HepG2 (cell line): Measurements from ENCODE around the gene MAPK11. TPM values are rescaled to one million over a fixed set of nuclear protein-coding genes. Genes with fewer than 3 reads are reported as not detected.

Source experiments
- E2F5 ChIP-seq: sonication (generic); formaldehyde crosslinking; conservative IDR thresholded peaks from 2 replicates; pipeline ENCODE4 v1.4.0; 2020; ENCODE audit warnings: missing genetic modification reagents
- GTF2F1 ChIP-seq: fragments of 150-350 bp; IDR thresholded peaks from 2 replicates; pipeline ENCODE4 v1.6.1; 2014; ENCODE audit warnings: low read length
- KLF11 ChIP-seq: IDR thresholded peaks from 2 replicates; pipeline ENCODE4 v1.6.1; 2016; ENCODE audit warnings: missing compliant biosample characterization
- MXD4 ChIP-seq: IDR thresholded peaks from 2 replicates; pipeline ENCODE4 v1.6.1; 2016; ENCODE audit warnings: mild to moderate bottlenecking, missing biosample characterization, missing genetic modification reagents
- RBFOX2 ChIP-seq: fragments of 200-400 bp; formaldehyde crosslinking; IDR thresholded peaks from 2 replicates; pipeline ENCODE4 v1.6.1; 2017; ENCODE audit warnings: low read depth, mild to moderate bottlenecking, low read length
- RCOR2 ChIP-seq: IDR thresholded peaks from 2 replicates; pipeline ENCODE4 v1.6.1; 2016; ENCODE audit warnings: missing biosample characterization, missing genetic modification reagents
- SIN3B ChIP-seq: fragments of 150-350 bp; IDR thresholded peaks from 2 replicates; pipeline ENCODE4 v1.6.1; 2014; ENCODE audit warnings: low read length
- SMAD1 ChIP-seq: sonication (generic); formaldehyde crosslinking; IDR thresholded peaks from 2 replicates; pipeline ENCODE4 v1.4.0; 2020; ENCODE audit warnings: missing genetic modification reagents, low read depth, mild to moderate bottlenecking, borderline replicate concordance
- TEAD2 ChIP-seq: sonication (generic); formaldehyde crosslinking; IDR thresholded peaks from 2 replicates; pipeline ENCODE4 v1.9.0; 2021; ENCODE audit warnings: missing genetic modification reagents
- UBTF ChIP-seq: sonication (generic); formaldehyde crosslinking; IDR thresholded peaks from 2 replicates; pipeline ENCODE4 v1.4.0; 2020; ENCODE audit warnings: mild to moderate bottlenecking, missing genetic modification reagents
- ZBTB26 ChIP-seq: IDR thresholded peaks from 2 replicates; pipeline ENCODE4 v1.6.1; 2016; ENCODE audit warnings: missing compliant biosample characterization, missing genetic modification reagents, borderline replicate concordance
- ZMYM4 ChIP-seq: sonication (generic); formaldehyde crosslinking; IDR thresholded peaks from 2 replicates; pipeline ENCODE4 v1.8.1; 2023; ENCODE audit warnings: mild to moderate bottlenecking, missing genetic modification reagents
- ZNF101 ChIP-seq: sonication (generic); formaldehyde crosslinking; IDR thresholded peaks from 2 replicates; pipeline ENCODE4 v1.4.0; 2020; ENCODE audit warnings: mild to moderate bottlenecking, low read depth, missing genetic modification reagents, borderline replicate concordance
- ZNF138 ChIP-seq: sonication (generic); formaldehyde crosslinking; IDR thresholded peaks from 2 replicates; pipeline ENCODE4 v1.5.0; 2020; ENCODE audit warnings: mild to moderate bottlenecking, low read depth, missing genetic modification reagents
- ZNF296 ChIP-seq: sonication (generic); formaldehyde crosslinking; conservative IDR thresholded peaks from 2 replicates; pipeline ENCODE4 v1.5.0; 2020; ENCODE audit warnings: mild to moderate bottlenecking, missing genetic modification reagents
- ZNF572 ChIP-seq: sonication (generic); formaldehyde crosslinking; IDR thresholded peaks from 2 replicates; pipeline ENCODE4 v1.5.1; 2020; ENCODE audit warnings: mild to moderate bottlenecking, missing genetic modification reagents
- ZNF687 ChIP-seq: sonication (generic); formaldehyde crosslinking; IDR thresholded peaks from 2 replicates; pipeline ENCODE4 v1.5.1; 2020; ENCODE audit warnings: mild to moderate bottlenecking, missing genetic modification reagents, moderate library complexity
- ZNF709 ChIP-seq: sonication (generic); formaldehyde crosslinking; IDR thresholded peaks from 2 replicates; pipeline ENCODE4 v1.5.0; 2020; ENCODE audit warnings: mild to moderate bottlenecking, missing genetic modification reagents
- ZNF737 ChIP-seq: sonication (generic); formaldehyde crosslinking; IDR thresholded peaks from 2 replicates; pipeline ENCODE4 v1.5.0; 2020; ENCODE audit warnings: missing genetic modification reagents, mild to moderate bottlenecking, borderline replicate concordance
- polyA plus RNA-seq, 8 experiments: library from polyadenylated mRNA; depleted of rRNA in 3 of 8; stranded (reverse) in 7 of 8; unstranded in 1 of 8; fragments of >200 nt; fragmentation: Illumina TruSeq in 4 of 8; extraction: Trizol in 4 of 8; gene quantifications; 2 replicates each; pipeline versions ENCODE4 v1.2.1 to v1.2.3, GENCODE V29; 2011 to 2016; ENCODE audit warnings: low read depth in 4 of 8, missing spikeins in 1 of 8, mixed read lengths in 1 of 8; ENCODE audit not compliant: insufficient read depth in 1 of 8
- total RNA-seq, 5 experiments: library from RNA; depleted of rRNA; stranded (reverse); fragments of >200 nt; fragmentation: Illumina TruSeq; extraction: Trizol; gene quantifications; 2 replicates each; pipeline ENCODE4 v1.2.3, GENCODE V29; 2016; ENCODE audit warnings: low read depth in 1 of 5
- TF ChIP-seq, protein P1 (sequence below): sonication (generic); formaldehyde crosslinking; IDR thresholded peaks from 2 replicates; pipeline ENCODE4 v1.4.0; 2020; ENCODE audit warnings: missing genetic modification reagents

The MAPK11 gene
- total and polyA plus RNA-seq, 2 of the 13 experiments (the other 11 are each of a cell fraction or from before 2014, with no cell fraction given), result 0.15 to 0.17 TPM

GRCh38 chr22:50260801-50261614 lies 9.2 kb downstream of the MAPK11 start (continued):
- TF ChIP-seq TEAD2 (CRISPR knock-in tag) (no peak), ZNF138 (no peak), ZNF737 (CRISPR knock-in tag) (no peak), UBTF (peak; percentile 80), ZMYM4 (peak; percentile 25; the same call in 1 of the 2 replicates), ZNF101 (CRISPR knock-in tag) (no peak), SMAD1 (no peak), ZNF296 (CRISPR knock-in tag) (no peak), KLF11 (CRISPR knock-in tag) (no peak), RCOR2 (CRISPR knock-in tag) (no peak), MXD4 (CRISPR knock-in tag) (peak; percentile 76), ZNF709 (CRISPR knock-in tag) (no peak), E2F5 (CRISPR knock-in tag) (0 out of 2 replicates have a peak, but pooled peaks have one; percentile 25), RBFOX2 (peak; percentile 50; the same call in 1 of the 2 replicates), ZNF687 (CRISPR knock-in tag) (peak; percentile 92), SIN3B (no peak), ZNF572 (CRISPR knock-in tag) (no peak), ZBTB26 (peak; percentile 27; the same call in 1 of the 2 replicates), GTF2F1 (no peak)
- TF ChIP-seq, protein P1, sequence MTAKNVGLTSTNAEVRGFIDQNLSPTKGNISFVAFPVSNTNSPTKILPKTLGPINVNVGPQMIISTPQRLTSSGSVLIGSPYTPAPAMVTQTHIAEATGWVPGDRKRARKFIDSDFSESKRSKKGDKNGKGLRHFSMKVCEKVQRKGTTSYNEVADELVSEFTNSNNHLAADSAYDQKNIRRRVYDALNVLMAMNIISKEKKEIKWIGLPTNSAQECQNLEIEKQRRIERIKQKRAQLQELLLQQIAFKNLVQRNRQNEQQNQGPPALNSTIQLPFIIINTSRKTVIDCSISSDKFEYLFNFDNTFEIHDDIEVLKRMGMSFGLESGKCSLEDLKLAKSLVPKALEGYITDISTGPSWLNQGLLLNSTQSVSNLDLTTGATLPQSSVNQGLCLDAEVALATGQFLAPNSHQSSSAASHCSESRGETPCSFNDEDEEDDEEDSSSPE (CRISPR knock-in tag), result peak; percentile 42; the same call in 1 of the 2 replicates
